Measurements from ENCODE around the gene LAT.
"Not testable (repeated sequence)": the region's sequence is repeated elsewhere in the genome, so short reads cannot be mapped to it uniquely, and the experiment has no call there.

LAT gene

DNA sequence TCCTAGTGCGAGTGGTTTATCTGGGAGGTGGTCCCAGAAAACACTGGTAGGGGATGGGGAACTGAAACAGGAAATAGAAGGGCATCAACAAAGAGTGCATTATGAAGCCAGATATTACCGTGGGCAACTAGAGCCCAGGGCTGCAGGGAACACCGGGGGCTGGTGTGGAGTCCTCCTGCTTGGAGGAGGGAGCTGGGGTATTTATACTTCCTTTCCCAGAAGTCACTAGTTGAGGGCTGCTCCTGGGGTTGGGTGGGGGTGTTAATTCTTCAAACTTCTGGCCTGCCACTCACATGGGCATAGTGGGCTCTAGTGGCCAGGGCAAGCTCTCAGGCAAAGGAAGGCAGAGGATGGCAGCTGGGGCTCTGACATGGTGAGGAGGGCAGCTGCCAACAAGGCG is 14.7 kb downstream of the LAT start:
- H3K4me3 ChIP-seq (ENCODE audit: low read depth in 1 of 5, low read length in 5 of 5): no peak overlapping the region

DNA sequence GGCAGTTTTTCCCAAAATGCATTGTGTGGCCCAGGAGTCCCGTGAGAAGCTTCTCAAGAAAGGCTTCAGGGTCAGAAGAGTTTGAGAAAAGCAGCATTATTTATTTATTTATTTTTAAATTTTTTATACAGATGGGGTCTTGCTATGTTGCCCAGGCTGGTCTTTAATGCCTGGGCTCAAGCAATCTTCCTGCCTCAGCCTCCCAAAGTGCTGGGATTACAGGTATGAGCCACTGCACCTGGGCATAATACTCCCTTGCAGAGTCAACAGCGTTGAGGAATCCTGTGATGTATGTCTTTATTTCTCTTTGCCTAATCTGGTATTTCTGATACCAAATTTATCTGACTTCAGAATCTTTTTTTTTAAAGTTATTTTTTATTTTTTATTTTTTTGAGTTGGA is 15.2 kb downstream of the LAT start:
- H3K9me3 ChIP-seq (ENCODE audit: control insufficient read depth in 5 of 5, low read length in 5 of 5): no peaks in the 10 kb centered on the region
- peaks cover 0 to 3% (median 0%) of the 10 kb centered on the region in 5 donors for H3K27me3 ChIP-seq (ENCODE audit: control insufficient read depth in 5 of 5, insufficient read depth in 4 of 5, low read length in 5 of 5)
- H3K4me3 ChIP-seq (ENCODE audit: low read depth in 1 of 5, low read length in 5 of 5): no peak overlapping the region
- no peaks in the 10 kb centered on the region for H3K36me3 ChIP-seq (ENCODE audit: control insufficient read depth in 5 of 5, insufficient read depth in 5 of 5, low read length in 5 of 5)
- no peaks in the 10 kb centered on the region for H3K4me1 ChIP-seq (ENCODE audit: control insufficient read depth in 5 of 5, insufficient read depth in 5 of 5, low read length in 5 of 5)
- no peak overlapping the region for H3K9ac ChIP-seq (ENCODE audit: low read length in 5 of 5)
- H3K27ac ChIP-seq (ENCODE audit: low read depth, low read length): no peak overlapping the region

More for the DNA sequence above, 14.7 kb downstream of the LAT start:
- no peak overlapping the region for H3K9ac ChIP-seq (ENCODE audit: low read length in 5 of 5)
- H3K4me1 ChIP-seq (ENCODE audit: control insufficient read depth in 5 of 5, insufficient read depth in 5 of 5, low read length in 5 of 5): no peaks in the 10 kb centered on the region
- H3K27ac ChIP-seq (ENCODE audit: low read depth, low read length): no peak overlapping the region
- H3K9me3 ChIP-seq (ENCODE audit: control insufficient read depth in 5 of 5, low read length in 5 of 5): no peaks in the 10 kb centered on the region
- peaks cover 0 to 3% (median 0%) of the 10 kb centered on the region in 5 donors for H3K27me3 ChIP-seq (ENCODE audit: control insufficient read depth in 5 of 5, insufficient read depth in 4 of 5, low read length in 5 of 5)
- no peaks in the 10 kb centered on the region for H3K36me3 ChIP-seq (ENCODE audit: control insufficient read depth in 5 of 5, insufficient read depth in 5 of 5, low read length in 5 of 5)

DNA sequence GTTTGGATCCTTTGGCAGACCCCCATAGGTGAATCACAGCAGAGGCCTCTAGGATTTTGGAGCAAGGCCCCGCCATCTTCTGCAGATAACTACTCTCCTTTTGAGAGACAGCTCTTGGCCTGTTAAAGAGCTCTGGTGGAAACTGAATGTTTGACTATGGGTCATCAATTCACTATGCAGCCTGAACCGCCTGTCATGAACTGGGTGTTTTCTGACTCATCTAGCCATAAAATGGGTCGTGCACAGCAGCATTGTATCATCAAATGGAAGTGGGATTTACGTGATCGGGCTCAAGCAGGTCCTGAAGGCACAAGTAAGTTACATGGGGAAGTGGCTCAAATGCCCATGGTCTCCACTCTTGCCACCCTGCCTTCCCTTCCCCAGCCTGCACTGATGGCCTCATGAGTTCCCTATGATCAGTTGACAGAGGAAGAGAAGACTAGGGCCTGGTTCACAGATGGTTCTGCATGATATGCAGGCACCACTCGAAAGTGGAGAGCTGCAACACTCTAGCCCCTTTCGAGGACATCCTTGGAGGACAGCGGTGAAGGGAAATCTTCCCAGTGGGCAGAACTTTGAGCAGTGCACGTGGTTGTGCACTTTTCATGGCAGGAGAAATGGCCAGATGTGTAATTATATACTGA is 19.8 kb downstream of the LAT start:
- not testable (repeated sequence) for H3K36me3 ChIP-seq (ENCODE audit: control insufficient read depth in 5 of 5, insufficient read depth in 5 of 5, low read length in 5 of 5); H3K9me3 ChIP-seq (ENCODE audit: control insufficient read depth in 5 of 5, low read length in 5 of 5); H3K4me1 ChIP-seq (ENCODE audit: control insufficient read depth in 5 of 5, insufficient read depth in 5 of 5, low read length in 5 of 5); H3K27ac ChIP-seq (ENCODE audit: low read depth, low read length); H3K27me3 ChIP-seq (ENCODE audit: control insufficient read depth in 5 of 5, insufficient read depth in 4 of 5, low read length in 5 of 5); H3K9ac ChIP-seq (ENCODE audit: low read length in 5 of 5); H3K4me3 ChIP-seq (ENCODE audit: low read depth in 1 of 5, low read length in 5 of 5)

- Histone ChIP-seq H3K27me3 (ENCODE audit: control insufficient read depth in 5 of 5, insufficient read depth in 4 of 5, low read length in 5 of 5) (peaks cover 0 to 6% (median 0%) of the 10 kb centered on the region in 5 donors), H3K9ac (ENCODE audit: low read length in 5 of 5) (no peak overlapping the region), H3K36me3 (ENCODE audit: control insufficient read depth in 5 of 5, insufficient read depth in 5 of 5, low read length in 5 of 5) (no peaks in the 10 kb centered on the region), H3K4me1 (ENCODE audit: control insufficient read depth in 5 of 5, insufficient read depth in 5 of 5, low read length in 5 of 5) (no peaks in the 10 kb centered on the region), H3K9me3 (ENCODE audit: control insufficient read depth in 5 of 5, low read length in 5 of 5) (no peaks in the 10 kb centered on the region), H3K4me3 (ENCODE audit: low read depth in 1 of 5, low read length in 5 of 5) (no peak overlapping the region), H3K27ac (ENCODE audit: low read depth, low read length) (no peak overlapping the region)
Measured at GRCh38 chr16:29007730-29008593, 23.1 kb downstream of the LAT start.

DNA sequence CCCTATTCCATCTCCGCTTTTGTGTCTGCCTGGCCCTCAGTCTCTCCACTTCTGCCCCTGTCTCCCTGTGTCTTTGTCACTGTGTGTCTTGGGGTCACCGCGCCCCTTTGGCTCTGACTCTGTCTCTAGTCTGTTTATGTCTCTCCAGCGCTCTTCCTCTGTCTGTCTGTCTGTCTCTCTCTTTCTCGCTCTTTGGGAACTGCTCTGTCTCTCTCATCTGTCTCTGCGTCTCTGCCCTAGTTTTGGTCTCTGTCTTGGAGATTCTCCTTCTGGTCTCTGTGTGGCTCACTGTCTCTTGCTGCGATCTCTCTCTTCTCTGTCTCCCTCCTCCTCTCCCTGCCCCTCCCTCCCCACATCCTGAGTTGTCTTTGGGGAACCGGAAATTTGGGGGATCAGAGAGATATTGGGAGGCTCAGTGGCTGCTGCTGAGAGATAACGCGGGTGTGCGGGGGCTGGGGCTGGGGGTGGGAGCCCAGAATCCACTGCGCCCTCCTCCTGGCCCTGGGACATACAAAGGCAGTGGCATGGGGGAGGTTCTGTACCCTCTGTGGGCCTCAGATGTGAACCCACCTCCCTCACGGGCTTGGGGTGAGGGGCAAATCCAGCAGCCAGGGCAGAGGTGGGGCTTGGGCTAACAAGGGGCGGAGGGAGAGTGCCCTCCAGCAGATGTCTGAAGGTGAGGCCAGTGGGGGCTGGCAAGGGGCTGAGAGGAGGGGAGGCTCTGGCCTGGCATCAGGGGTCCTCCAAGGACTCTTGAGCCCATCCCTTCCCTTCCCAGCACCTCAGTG is 24.4 kb downstream of the LAT start:
- H3K27me3 ChIP-seq (ENCODE audit: control insufficient read depth in 5 of 5, insufficient read depth in 4 of 5, low read length in 5 of 5): peaks cover 0 to 6% (median 0%) of the 10 kb centered on the region in 5 donors

DNA sequence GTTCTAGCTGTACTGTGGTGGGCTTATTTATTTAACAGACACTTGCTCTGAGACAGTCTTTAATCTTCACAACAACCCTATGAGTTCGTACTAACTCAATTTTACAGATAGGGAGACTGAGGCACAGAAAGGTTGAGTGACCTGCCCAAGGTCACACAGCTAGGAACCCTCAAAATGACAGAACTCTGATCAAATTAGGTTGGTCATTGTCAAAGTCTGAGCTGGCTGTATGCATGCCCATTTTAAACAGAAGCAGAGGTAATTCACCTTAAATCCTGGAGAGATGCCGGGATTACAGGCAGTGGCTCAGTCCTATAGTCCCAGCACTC is 24.9 kb downstream of the LAT start:
- Histone ChIP-seq H3K9ac (ENCODE audit: low read length in 5 of 5) (no peak overlapping the region), H3K9me3 (ENCODE audit: control insufficient read depth in 5 of 5, low read length in 5 of 5) (no peaks in the 10 kb centered on the region), H3K36me3 (ENCODE audit: control insufficient read depth in 5 of 5, insufficient read depth in 5 of 5, low read length in 5 of 5) (no peaks in the 10 kb centered on the region), H3K27me3 (ENCODE audit: control insufficient read depth in 5 of 5, insufficient read depth in 4 of 5, low read length in 5 of 5) (peaks cover 0 to 6% (median 0%) of the 10 kb centered on the region in 5 donors), H3K4me1 (ENCODE audit: control insufficient read depth in 5 of 5, insufficient read depth in 5 of 5, low read length in 5 of 5) (no peaks in the 10 kb centered on the region), H3K4me3 (ENCODE audit: low read depth in 1 of 5, low read length in 5 of 5) (no peak overlapping the region), H3K27ac (ENCODE audit: low read depth, low read length) (no peak overlapping the region)

More for the DNA sequence above, 24.4 kb downstream of the LAT start:
- no peaks in the 10 kb centered on the region for H3K36me3 ChIP-seq (ENCODE audit: control insufficient read depth in 5 of 5, insufficient read depth in 5 of 5, low read length in 5 of 5)
- H3K4me1 ChIP-seq (ENCODE audit: control insufficient read depth in 5 of 5, insufficient read depth in 5 of 5, low read length in 5 of 5): no peaks in the 10 kb centered on the region
- no peak overlapping the region for H3K9ac ChIP-seq (ENCODE audit: low read length in 5 of 5)
- H3K27ac ChIP-seq (ENCODE audit: low read depth, low read length): no peak overlapping the region
- no peaks in the 10 kb centered on the region for H3K9me3 ChIP-seq (ENCODE audit: control insufficient read depth in 5 of 5, low read length in 5 of 5)
- H3K4me3 ChIP-seq (ENCODE audit: low read depth in 1 of 5, low read length in 5 of 5): no peak overlapping the region

DNA sequence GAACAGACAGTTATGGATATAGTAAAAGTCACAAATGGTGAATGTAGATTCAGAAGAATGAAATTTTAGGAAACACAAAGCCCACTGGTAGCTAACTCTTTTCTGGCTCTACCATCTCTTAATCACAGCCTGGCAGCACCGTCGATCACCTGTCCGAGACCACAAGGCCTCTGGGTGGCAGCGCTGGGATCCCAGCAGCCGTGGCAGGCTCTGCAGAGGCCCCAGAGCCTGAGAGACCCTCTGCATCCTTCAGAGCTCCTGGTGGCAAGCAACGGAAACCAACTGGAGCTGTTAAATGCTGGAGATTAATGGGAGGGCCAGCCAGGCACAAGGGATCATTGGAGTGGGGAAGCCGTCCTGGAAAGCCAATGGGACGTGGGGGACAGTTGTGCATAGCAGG is 26.3 kb downstream of the LAT start:
- H3K9ac ChIP-seq (ENCODE audit: low read length in 5 of 5): no peak overlapping the region
- H3K36me3 ChIP-seq (ENCODE audit: control insufficient read depth in 5 of 5, insufficient read depth in 5 of 5, low read length in 5 of 5): no peaks in the 10 kb centered on the region
- H3K27me3 ChIP-seq (ENCODE audit: control insufficient read depth in 5 of 5, insufficient read depth in 4 of 5, low read length in 5 of 5): peaks cover 0 to 6% (median 0%) of the 10 kb centered on the region in 5 donors
- H3K27ac ChIP-seq (ENCODE audit: low read depth, low read length): no peak overlapping the region
- no peak overlapping the region for H3K4me3 ChIP-seq (ENCODE audit: low read depth in 1 of 5, low read length in 5 of 5)
- no peaks in the 10 kb centered on the region for H3K9me3 ChIP-seq (ENCODE audit: control insufficient read depth in 5 of 5, low read length in 5 of 5)
- no peaks in the 10 kb centered on the region for H3K4me1 ChIP-seq (ENCODE audit: control insufficient read depth in 5 of 5, insufficient read depth in 5 of 5, low read length in 5 of 5)

DNA sequence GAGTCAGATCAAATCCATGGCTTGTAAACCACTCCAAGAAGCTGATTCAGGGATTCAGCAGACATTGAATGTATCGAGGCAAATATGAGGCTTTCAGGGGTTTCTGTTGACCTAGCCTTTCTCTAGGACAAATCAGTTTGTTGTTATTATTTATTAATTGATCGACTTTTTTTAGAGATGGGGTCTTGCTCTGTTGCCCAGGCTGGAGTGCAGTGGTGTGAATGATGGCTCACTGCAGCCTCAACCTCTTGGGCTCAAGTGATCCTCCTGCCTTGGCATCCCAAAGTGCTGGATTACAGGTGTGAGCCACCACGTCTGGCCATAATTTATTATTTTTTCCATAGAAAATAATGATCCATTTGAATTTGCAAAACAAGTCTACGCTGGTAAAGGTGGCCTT is 27.0 kb downstream of the LAT start:
- no peak overlapping the region for H3K27ac ChIP-seq (ENCODE audit: low read depth, low read length)
- peaks cover 0 to 6% (median 0%) of the 10 kb centered on the region in 5 donors for H3K27me3 ChIP-seq (ENCODE audit: control insufficient read depth in 5 of 5, insufficient read depth in 4 of 5, low read length in 5 of 5)
- no peak overlapping the region for H3K4me3 ChIP-seq (ENCODE audit: low read depth in 1 of 5, low read length in 5 of 5)
- no peaks in the 10 kb centered on the region for H3K9me3 ChIP-seq (ENCODE audit: control insufficient read depth in 5 of 5, low read length in 5 of 5)
- no peak overlapping the region for H3K9ac ChIP-seq (ENCODE audit: low read length in 5 of 5)
- no peaks in the 10 kb centered on the region for H3K4me1 ChIP-seq (ENCODE audit: control insufficient read depth in 5 of 5, insufficient read depth in 5 of 5, low read length in 5 of 5)
- no peaks in the 10 kb centered on the region for H3K36me3 ChIP-seq (ENCODE audit: control insufficient read depth in 5 of 5, insufficient read depth in 5 of 5, low read length in 5 of 5)

DNA sequence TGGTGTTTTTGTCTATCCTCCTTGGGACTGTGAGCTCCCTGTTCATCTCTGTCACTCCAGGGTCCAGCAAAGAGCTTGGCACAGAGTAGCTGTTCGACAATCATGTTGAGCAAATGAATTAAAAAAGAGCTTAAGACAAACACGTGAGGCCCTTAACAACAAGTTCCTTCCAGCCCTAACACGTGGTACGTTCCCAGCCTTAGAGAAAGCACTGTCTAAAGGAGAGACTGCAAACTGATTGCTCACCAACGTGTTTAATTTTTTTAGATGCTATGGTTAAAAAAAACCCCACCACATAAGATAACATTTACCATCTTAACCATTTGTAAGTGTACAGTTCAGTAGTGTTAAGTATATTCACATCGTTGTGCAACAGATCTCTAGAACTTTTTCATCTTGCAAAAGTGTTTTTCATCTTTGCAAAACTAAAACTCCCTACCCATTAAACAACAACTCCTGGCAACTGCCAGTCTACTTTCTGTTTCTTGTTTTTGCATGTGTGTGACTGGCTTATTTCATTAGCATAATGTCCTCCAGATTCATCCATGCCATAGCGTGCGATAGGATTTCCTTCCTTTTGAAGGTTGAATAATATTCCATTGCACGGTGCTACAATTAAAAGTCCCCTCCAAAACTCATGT is 28.2 kb downstream of the LAT start:
- Histone ChIP-seq H3K4me3 (ENCODE audit: low read depth in 1 of 5, low read length in 5 of 5) (no peak overlapping the region), H3K36me3 (ENCODE audit: control insufficient read depth in 5 of 5, insufficient read depth in 5 of 5, low read length in 5 of 5) (no peaks in the 10 kb centered on the region), H3K9me3 (ENCODE audit: control insufficient read depth in 5 of 5, low read length in 5 of 5) (no peaks in the 10 kb centered on the region), H3K9ac (ENCODE audit: low read length in 5 of 5) (no peak overlapping the region), H3K27ac (ENCODE audit: low read depth, low read length) (no peak overlapping the region), H3K27me3 (ENCODE audit: control insufficient read depth in 5 of 5, insufficient read depth in 4 of 5, low read length in 5 of 5) (peaks cover 0 to 5% (median 0%) of the 10 kb centered on the region in 5 donors), H3K4me1 (ENCODE audit: control insufficient read depth in 5 of 5, insufficient read depth in 5 of 5, low read length in 5 of 5) (no peaks in the 10 kb centered on the region)
